ENCODE data around the gene MCM9.
A peak's percentile ranks its signal among the peaks of the same experiment; 100 is the strongest.

MCM9 gene

GRCh38 chr6:118903691-118904090 is 31.3 kb downstream of the MCM9 start:
- FAIRE-seq (no peak), DNase-seq (ENCODE audit: insufficient read length, low spot score) (no peak)
- TF ChIP-seq CTCF (IDR thresholded peaks at IDR 0.05; ENCODE audit: insufficient read depth, missing control alignments): no peak

DNA sequence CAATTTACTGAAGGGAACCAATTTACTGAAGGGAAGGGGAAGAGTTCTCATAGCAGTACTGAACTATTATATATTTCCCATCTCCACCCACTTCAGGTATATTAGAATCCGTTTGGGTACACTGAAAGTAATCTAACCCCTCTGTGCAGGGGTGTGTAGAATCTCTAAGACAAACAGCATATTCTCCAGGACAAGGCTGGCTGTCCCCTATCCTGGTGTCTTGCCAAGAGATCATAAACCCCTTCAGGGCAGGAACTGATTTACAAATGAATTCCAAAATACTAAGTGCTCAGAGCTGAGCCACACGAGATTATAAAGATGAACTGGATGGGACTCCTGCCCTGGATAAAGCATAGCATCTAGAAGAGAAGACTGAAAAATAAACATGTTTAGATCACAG is 31.8 kb downstream of the MCM9 start:
- DNase-seq (ENCODE audit: insufficient read length, low spot score) (no peak), FAIRE-seq (peak; percentile 67)
- no peak for TF ChIP-seq CTCF (IDR thresholded peaks at IDR 0.05; ENCODE audit: insufficient read depth, missing control alignments)

- DNase-seq (ENCODE audit: insufficient read length, low spot score) (no peak), FAIRE-seq (no peak)
- TF ChIP-seq CTCF (IDR thresholded peaks at IDR 0.05; ENCODE audit: insufficient read depth, missing control alignments): no peak
Measured at GRCh38 chr6:118902726-118903125, 32.2 kb downstream of the MCM9 start.

GRCh38 chr6:118899948-118900347 is 35.0 kb downstream of the MCM9 start:
- DNase-seq (ENCODE audit: insufficient read length, low spot score) (no peak), FAIRE-seq (no peak)
- no peak for TF ChIP-seq CTCF (IDR thresholded peaks at IDR 0.05; ENCODE audit: insufficient read depth, missing control alignments)

GRCh38 chr6:118897386-118897785 is 37.6 kb downstream of the MCM9 start:
- no peak for TF ChIP-seq CTCF (IDR thresholded peaks at IDR 0.05; ENCODE audit: insufficient read depth, missing control alignments)

DNA sequence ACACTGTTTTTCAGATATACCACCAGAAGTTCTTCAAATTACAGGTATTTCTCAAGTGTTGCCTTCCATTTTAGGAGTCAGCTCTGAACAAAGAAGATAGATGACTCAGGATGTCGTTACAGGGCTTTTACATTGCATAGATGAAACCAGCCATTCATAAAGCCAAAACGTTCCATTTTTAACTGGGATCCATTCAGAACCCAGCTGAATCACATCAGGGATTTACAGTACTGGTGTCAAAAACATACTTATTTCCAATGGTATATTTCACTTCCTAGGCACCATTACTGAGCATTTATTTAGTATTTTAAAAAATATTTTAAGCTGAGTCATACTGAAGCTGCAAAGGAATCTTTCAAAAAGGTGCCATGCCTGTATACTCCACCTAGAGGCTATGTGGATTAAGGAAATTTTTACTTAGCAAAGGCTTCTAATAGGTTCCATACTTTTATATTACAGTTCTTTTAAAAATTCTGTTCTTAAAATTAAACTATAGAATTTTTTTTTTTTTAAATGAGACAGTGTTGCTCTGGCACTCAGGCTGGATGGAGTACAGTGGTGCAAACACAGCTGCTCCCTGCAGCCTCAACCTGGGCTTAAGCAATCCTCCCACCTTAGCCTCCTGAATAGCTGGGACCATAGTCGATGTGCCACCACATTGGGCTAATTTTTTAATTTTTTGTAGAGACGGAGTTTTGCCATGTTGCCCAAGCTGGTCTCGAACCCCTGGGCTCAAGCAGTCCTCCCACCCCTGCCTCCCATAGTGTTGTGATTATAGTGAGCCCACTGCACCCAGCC is 38.4 kb downstream of the MCM9 start:
- no peak for FAIRE-seq
- no peak for DNase-seq (ENCODE audit: insufficient read length, low spot score)
- TF ChIP-seq CTCF (IDR thresholded peaks at IDR 0.05; ENCODE audit: insufficient read depth, missing control alignments): peak; percentile 20

More at GRCh38 chr6:118897386-118897785, 37.6 kb downstream of the MCM9 start:
- DNase-seq (ENCODE audit: insufficient read length, low spot score): no peak
- no peak for FAIRE-seq

DNA sequence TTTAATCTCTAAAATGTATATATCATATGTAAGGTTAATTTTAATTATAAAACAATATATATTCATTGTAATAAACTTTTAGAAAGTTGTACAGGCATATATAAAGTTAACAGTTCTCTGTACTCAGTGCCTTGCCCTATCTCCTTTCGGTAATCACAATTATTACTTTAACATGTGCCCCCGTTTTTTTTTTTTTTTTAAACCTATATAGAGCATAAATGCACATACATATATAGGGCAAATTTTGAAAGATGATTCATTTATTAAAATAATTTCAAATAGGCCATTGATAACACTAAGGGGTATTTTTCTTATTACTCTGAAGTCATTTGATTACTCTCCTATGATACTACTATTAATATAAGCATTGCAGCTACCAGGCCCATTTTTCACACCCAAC is 39.1 kb downstream of the MCM9 start:
- DNase-seq (ENCODE audit: insufficient read length, low spot score): no peak
- FAIRE-seq: no peak
- TF ChIP-seq CTCF (IDR thresholded peaks at IDR 0.05; ENCODE audit: insufficient read depth, missing control alignments): no peak

Data from D721Med (cell line).